Activated naive CD4-positive, alpha-beta T cell treated with anti-CD3 and anti-CD28 coated beads for 36 hours (primary cell): ENCODE results near the gene PAX8. TPM values are rescaled to one million over a fixed set of nuclear protein-coding genes. Genes with fewer than 3 reads are reported as not detected.

ENCODE experiments used
- CTCF ChIA-PET: fragments of 350-600 bp; sonication (Branson Sonifier 250); formaldehyde crosslinking; loops from one replicate; lab custom pipeline; 2021; ENCODE audit warnings: antibody characterized with exemption; lab: Charles Lee
- DNase-seq: peaks from one replicate; pipeline ENCODE4 v3.0.0-alpha.2; 2020
- H3K27ac Mint-ChIP-seq: one replicate; pipeline ENCODE4 v1.8.0; 2021; ENCODE audit warnings: mild to moderate bottlenecking, mixed read lengths
- H3K27me3 Mint-ChIP-seq: one replicate; pipeline ENCODE4 v1.8.0; 2021; ENCODE audit warnings: low read depth, mixed read lengths
- H3K36me3 Mint-ChIP-seq: one replicate; pipeline ENCODE4 v1.8.0; 2021; ENCODE audit warnings: low read depth, mixed read lengths
- H3K4me1 Mint-ChIP-seq: one replicate; pipeline ENCODE4 v1.8.0; 2021; ENCODE audit warnings: low read depth, mixed read lengths
- H3K4me3 Mint-ChIP-seq: one replicate; pipeline ENCODE4 v1.8.0; 2021; ENCODE audit warnings: mild to moderate bottlenecking, moderate library complexity, mixed read lengths
- H3K9me3 Mint-ChIP-seq: one replicate; pipeline ENCODE4 v1.8.0; 2021; ENCODE audit warnings: mixed read lengths
- intact Hi-C: fragments of 100-400 bp; cut with micrococcal nuclease; formaldehyde crosslinking; loops from one replicate; pipeline ENCODE4 v1.15.1; 2023
- total RNA-seq, 2 experiments: library from RNA; stranded (reverse); gene quantifications; one replicate each; pipeline ENCODE4 v1.2.3, GENCODE V29; 2021

Gene PAX8
- total RNA-seq, 2 experiments from 2014 or later: 2.0 to 2.8 TPM

DNA sequence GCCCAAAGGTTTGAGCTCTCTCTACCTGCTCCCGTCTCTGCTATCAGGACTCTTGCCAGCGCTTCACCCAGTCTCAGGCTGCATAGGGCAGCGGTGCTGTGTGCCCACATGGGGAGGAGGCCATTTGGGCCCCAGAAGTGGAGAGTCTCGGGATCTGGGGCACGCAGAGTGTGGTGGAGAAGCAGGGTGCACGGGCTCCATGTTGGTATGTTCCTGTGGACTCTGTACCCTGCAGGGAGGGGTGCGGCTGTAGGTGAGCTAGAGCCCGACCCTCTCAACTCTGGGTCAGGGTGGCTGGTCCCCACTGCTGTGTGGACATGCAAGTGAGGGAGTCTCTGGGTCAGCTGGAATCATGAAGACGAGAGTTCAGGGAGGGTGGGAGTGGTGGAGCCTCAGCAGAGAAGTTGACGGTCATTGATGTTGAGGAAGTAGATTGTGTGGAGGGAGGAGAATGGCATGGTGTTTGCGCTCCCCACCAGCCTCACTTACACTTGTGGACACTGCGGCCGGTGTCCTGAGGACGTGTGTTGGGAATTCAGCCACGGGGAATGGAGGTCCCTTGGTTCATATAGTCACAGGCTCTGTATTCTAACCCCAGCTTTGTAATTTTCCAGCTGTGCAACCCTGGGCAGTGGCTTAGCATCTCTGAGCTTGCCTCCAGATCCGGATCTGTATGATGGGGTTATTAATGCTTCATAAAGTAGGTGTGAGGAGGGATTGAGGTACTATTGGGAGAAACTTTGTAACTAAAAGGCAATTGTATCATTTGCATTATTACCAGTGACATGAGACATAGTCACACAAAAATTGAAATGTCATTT lies 105.8 kb downstream of the PAX8 start:
- peaks cover 77% of the 10 kb centered on the region for H3K4me1 Mint-ChIP-seq

GRCh38 chr2:113171334-113172075 lies 107.2 kb downstream of the PAX8 start:
- CTCF ChIA-PET: interaction anchor here (1.0 to 5.8 kb wide), 7 partner anchors 9 to 78 kb away, joined by 3 to 95 read pairs (median 4); no protein-coding TSS in a partner anchor
- intact Hi-C loops: loop anchor here (5.0 kb wide), 2 partner anchors 409 to 984 kb away; partner anchors contain the start of gene CKAP2L

More for the DNA sequence above, 105.8 kb downstream of the PAX8 start:
- Mint-ChIP-seq H3K4me3 (peak overlapping the region; percentile 95), H3K27me3 (no peaks in the 10 kb centered on the region), H3K9me3 (peaks cover 6% of the 10 kb centered on the region), H3K27ac (peak overlapping the region; percentile 97), H3K36me3 (peaks cover 34% of the 10 kb centered on the region)
- CTCF ChIA-PET: interaction anchor here (0.7 to 5.8 kb wide), 11 partner anchors 7 to 93 kb away, joined by 3 to 95 read pairs (median 5); no protein-coding TSS in a partner anchor
- intact Hi-C loops: loop anchor here (1.0 to 5.0 kb wide), 4 partner anchors 15 to 986 kb away; partner anchors contain the start of gene CKAP2L
- DNase-seq: no peak

GRCh38 chr2:113169586-113169985 lies 109.1 kb downstream of the PAX8 start:
- Mint-ChIP-seq H3K9me3 (peaks cover 6% of the 10 kb centered on the region), H3K27me3 (no peaks in the 10 kb centered on the region), H3K4me1 (peaks cover 73% of the 10 kb centered on the region), H3K27ac (no peak overlapping the region), H3K36me3 (peaks cover 11% of the 10 kb centered on the region), H3K4me3 (no peak overlapping the region)
- CTCF ChIA-PET: no interaction called here
- intact Hi-C loops: loop anchor here (5.0 kb wide), 1 partner anchor 522 kb away; the partner anchor contains the start of gene SLC20A1
- DNase-seq: no peak

More at GRCh38 chr2:113171334-113172075, 107.2 kb downstream of the PAX8 start:
- peak overlapping the region; percentile 97 for H3K27ac Mint-ChIP-seq
- peak; percentile 60 for DNase-seq
- no peaks in the 10 kb centered on the region for H3K27me3 Mint-ChIP-seq
- peaks cover 75% of the 10 kb centered on the region for H3K4me1 Mint-ChIP-seq
- no peak overlapping the region for H3K4me3 Mint-ChIP-seq
- H3K9me3 Mint-ChIP-seq: peaks cover 6% of the 10 kb centered on the region
- peaks cover 23% of the 10 kb centered on the region for H3K36me3 Mint-ChIP-seq

GRCh38 chr2:113169002-113169530 lies 109.7 kb downstream of the PAX8 start:
- peaks cover 6% of the 10 kb centered on the region for H3K9me3 Mint-ChIP-seq
- peak overlapping the region; percentile 38 for H3K4me3 Mint-ChIP-seq
- DNase-seq: peak; percentile 54
- no peaks in the 10 kb centered on the region for H3K27me3 Mint-ChIP-seq
- CTCF ChIA-PET: no interaction called here
- peak overlapping the region; percentile 99 for H3K27ac Mint-ChIP-seq
- H3K4me1 Mint-ChIP-seq: peaks cover 77% of the 10 kb centered on the region
- intact Hi-C loops: loop anchor here (5.0 kb wide), 1 partner anchor 522 kb away; the partner anchor contains the start of gene SLC20A1
- peaks cover 11% of the 10 kb centered on the region for H3K36me3 Mint-ChIP-seq

- no peak for DNase-seq
- Mint-ChIP-seq H3K4me3 (peak overlapping the region; percentile 38), H3K27ac (peak overlapping the region; percentile 99), H3K36me3 (peaks cover 11% of the 10 kb centered on the region), H3K9me3 (peaks cover 6% of the 10 kb centered on the region), H3K27me3 (no peaks in the 10 kb centered on the region), H3K4me1 (peaks cover 71% of the 10 kb centered on the region)
- intact Hi-C loops: loop anchor here (1.0 to 5.0 kb wide), 3 partner anchors 7 to 521 kb away; partner anchors contain the start of gene SLC20A1
- CTCF ChIA-PET: interaction anchor here (0.6 to 5.0 kb wide), 3 partner anchors 25 to 203 kb away, joined by 3 to 24 read pairs (median 3); no protein-coding TSS in a partner anchor
These were observed 110.8 kb downstream of the PAX8 start for GRCh38 chr2:113167962-113168340.

DNA sequence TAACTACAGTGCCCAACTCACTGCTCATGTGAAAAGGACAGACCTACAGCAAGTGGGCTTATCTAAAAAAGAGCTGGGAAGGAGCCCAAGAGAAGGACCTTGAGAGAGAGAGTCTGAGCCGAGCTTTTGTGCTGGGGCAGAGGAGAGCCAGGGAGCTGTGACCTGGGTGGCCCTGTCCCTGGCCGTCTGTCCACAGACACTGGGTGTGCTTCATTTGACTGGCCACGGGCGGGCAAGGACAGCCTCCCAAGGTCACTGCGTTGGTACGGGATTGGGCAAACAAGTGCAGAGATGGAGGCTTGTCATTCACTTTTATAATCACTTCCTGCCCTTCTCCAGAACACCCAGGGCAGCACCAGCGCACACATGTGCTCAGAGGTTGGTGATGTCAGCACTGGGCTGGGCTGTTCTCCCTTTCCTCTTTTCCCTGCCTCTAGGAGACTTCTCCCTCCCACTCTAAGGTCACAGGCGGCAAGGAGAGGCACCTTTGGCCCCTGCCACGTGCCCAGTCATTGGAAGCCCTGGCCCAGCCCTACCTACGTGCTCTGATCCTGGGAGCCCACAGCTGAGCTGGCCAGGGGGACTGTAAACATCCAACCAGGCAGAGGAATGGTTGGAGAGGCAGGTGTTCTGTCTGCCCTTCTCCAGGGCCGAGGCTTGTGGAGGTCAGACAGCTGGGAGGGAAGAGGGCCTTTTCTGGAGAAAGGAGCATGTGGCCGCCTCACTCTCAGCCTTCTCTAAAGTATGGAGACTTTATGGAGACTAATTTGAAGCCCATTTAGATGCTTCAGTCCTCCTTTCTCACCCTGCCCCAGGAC lies 111.4 kb downstream of the PAX8 start:
- peak overlapping the region; percentile 99 for H3K27ac Mint-ChIP-seq
- intact Hi-C loops: loop anchor here (1.0 to 5.0 kb wide), 3 partner anchors 8 to 520 kb away; partner anchors contain the start of gene SLC20A1

GRCh38 chr2:113166187-113166645 lies 112.5 kb downstream of the PAX8 start:
- CTCF ChIA-PET: interaction anchor here (0.8 to 5.0 kb wide), 6 partner anchors 8 to 37 kb away, joined by 3 to 24 read pairs (median 6); partner anchors contain the start of gene PSD4
- Mint-ChIP-seq H3K27me3 (no peaks in the 10 kb centered on the region), H3K4me1 (peaks cover 61% of the 10 kb centered on the region), H3K36me3 (peaks cover 6% of the 10 kb centered on the region), H3K27ac (peak overlapping the region; percentile 99), H3K4me3 (no peak overlapping the region), H3K9me3 (peaks cover 3% of the 10 kb centered on the region)
- DNase-seq: no peak
- intact Hi-C loops: loop anchor here (5.0 kb wide), 1 partner anchor 519 kb away; the partner anchor contains the start of gene SLC20A1

More for the DNA sequence above, 111.4 kb downstream of the PAX8 start:
- CTCF ChIA-PET: interaction anchor here (0.5 to 5.0 kb wide), 4 partner anchors 26 to 438 kb away, joined by 3 to 24 read pairs (median 4); no protein-coding TSS in a partner anchor
- H3K9me3 Mint-ChIP-seq: peaks cover 6% of the 10 kb centered on the region
- H3K27me3 Mint-ChIP-seq: no peaks in the 10 kb centered on the region
- peaks cover 71% of the 10 kb centered on the region for H3K4me1 Mint-ChIP-seq
- H3K36me3 Mint-ChIP-seq: peaks cover 11% of the 10 kb centered on the region
- peak overlapping the region; percentile 61 for H3K4me3 Mint-ChIP-seq
- DNase-seq: peak; percentile 74

Other genes starting within 250 kb of the PAX8 start
- gene IL36B, start 226.1 kb downstream of the PAX8 start, total RNA-seq: not detected
- not detected for gene IL36RN, start 219.7 kb downstream of the PAX8 start, total RNA-seq
- gene IL1F10, start 211.0 kb downstream of the PAX8 start, total RNA-seq: not detected
- 1 to 10 TPM in 1 of 2 experiments, under 1 TPM in 1; 0.77 to 1.2 TPM for gene IL1RN, start 151.3 kb downstream of the PAX8 start, total RNA-seq
- 10 to 100 TPM; 85.9 to 87.4 TPM for gene PSD4, start 105.0 kb downstream of the PAX8 start, total RNA-seq
- gene ZNG1B, start 158.8 kb upstream of the PAX8 start, total RNA-seq: 10 to 100 TPM; 27.2 to 34.2 TPM
- gene FOXD4L1, start 219.7 kb upstream of the PAX8 start, total RNA-seq: under 1 TPM in 1 of 2 experiments, not detected in 1; 0.10 TPM